ENCODE results near the gene PTPRE. TPM values are rescaled to one million over a fixed set of nuclear protein-coding genes. Genes with fewer than 3 reads are reported as not detected.

Gene PTPRE
- total RNA-seq, 1 experiment from 2014 or later = 7.9 TPM

DNA sequence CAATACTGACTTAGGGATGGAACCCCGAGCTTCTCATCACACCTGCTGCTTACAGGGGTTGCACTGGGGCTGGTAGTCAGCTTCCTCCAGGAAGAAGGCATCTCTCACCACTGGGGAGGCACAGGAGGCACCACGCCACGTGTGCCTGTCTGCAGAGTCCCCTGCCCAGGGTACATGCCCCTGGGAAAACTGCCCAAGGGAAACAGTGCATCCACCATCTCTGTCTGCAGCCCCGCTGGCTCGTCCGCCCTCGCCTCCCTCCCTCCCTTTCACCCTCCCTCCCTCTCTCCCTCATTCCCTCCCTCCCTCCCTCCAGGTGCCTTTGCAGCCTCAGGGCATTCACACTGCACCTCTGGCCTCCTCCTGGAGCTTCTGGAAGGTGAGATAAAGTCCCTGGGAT lies 101.1 kb downstream of the PTPRE start:
- Histone ChIP-seq H3K4me3 (no peak overlapping the region), H3K4me1 (replicated peaks; ENCODE audit: insufficient read depth) (no peaks in the 10 kb centered on the region; the same call in 1 of the 2 replicates), H3K4me2 (no peak overlapping the region), H2AFZ (no peak overlapping the region), H3K27ac (no peak overlapping the region), H4K20me1 (ENCODE audit: insufficient read depth) (no peaks in the 10 kb centered on the region), H3K27me3 (ENCODE audit: insufficient read depth, low read depth) (no peaks in the 10 kb centered on the region), H3K79me2 (ENCODE audit: low read depth) (no peaks in the 10 kb centered on the region), H3K9me2 (ENCODE audit: insufficient read depth) (no peaks in the 10 kb centered on the region), H3K9me3 (ENCODE audit: insufficient read depth, low read depth) (no peaks in the 10 kb centered on the region), H3K36me3 (ENCODE audit: low read depth) (no peaks in the 10 kb centered on the region), H3F3A (ENCODE audit: insufficient read depth, low read depth) (no peaks in the 10 kb centered on the region)
- POLR2A ChIA-PET (ENCODE audit: unreplicated experiment) = no interaction called here
- intact Hi-C loops (cut with micrococcal nuclease; ENCODE audit: unreplicated experiment) = loop anchor here (10.0 kb wide), 1 partner anchor 1613 kb away; no protein-coding TSS in a partner anchor
- no peak for DNase-seq
- TF ChIP-seq, protein P1, sequence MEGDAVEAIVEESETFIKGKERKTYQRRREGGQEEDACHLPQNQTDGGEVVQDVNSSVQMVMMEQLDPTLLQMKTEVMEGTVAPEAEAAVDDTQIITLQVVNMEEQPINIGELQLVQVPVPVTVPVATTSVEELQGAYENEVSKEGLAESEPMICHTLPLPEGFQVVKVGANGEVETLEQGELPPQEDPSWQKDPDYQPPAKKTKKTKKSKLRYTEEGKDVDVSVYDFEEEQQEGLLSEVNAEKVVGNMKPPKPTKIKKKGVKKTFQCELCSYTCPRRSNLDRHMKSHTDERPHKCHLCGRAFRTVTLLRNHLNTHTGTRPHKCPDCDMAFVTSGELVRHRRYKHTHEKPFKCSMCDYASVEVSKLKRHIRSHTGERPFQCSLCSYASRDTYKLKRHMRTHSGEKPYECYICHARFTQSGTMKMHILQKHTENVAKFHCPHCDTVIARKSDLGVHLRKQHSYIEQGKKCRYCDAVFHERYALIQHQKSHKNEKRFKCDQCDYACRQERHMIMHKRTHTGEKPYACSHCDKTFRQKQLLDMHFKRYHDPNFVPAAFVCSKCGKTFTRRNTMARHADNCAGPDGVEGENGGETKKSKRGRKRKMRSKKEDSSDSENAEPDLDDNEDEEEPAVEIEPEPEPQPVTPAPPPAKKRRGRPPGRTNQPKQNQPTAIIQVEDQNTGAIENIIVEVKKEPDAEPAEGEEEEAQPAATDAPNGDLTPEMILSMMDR (conservative IDR thresholded peaks at IDR 0.05) = no peak
- no peak for TF ChIP-seq EZH2 (IDR thresholded peaks at IDR 0.05; ENCODE audit: low read depth)
- CTCF ChIA-PET = no interaction called here
- no TSS peak for BruUV-seq (replicated peaks)

DNA sequence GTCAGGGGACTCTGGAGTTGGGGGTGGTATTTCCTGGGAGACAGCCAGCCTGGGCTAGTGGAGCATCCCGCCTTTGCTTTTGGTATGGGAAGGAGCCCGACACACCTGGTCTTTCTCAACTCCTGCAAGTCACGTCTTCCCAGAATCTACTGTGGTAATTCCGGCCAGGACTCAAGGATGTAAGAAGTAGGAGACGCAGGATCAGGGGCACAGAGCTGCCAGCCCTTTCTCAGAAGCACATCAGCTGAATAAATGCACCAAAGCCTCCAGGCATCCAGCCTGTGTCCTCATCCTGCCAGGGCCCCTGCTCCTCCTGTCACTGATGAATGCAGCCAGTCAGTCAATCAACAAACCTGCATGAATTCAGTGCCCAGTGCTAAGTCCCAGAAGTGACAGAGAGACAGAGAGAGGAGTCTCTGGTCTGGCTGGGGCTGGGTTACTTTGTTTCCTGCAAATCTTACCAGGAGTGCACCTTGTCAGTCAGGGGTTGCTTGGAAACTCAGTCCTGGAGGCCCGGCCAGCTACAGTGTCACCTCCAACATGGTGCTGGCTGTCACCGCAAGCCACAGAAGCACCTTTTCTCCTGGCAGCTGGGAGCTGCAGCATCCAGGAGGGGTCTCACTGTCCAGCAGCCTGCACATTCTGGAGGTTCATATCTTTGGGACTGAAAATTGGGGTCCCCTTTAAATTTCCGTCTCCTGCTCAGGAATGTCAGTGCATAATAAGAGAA lies 101.8 kb downstream of the PTPRE start:
- ChIA-PET CTCF (interaction anchor here (1.0 kb wide), 1 partner anchor 27 kb away, joined by 3 read pairs; no protein-coding TSS in a partner anchor), POLR2A (ENCODE audit: unreplicated experiment) (interaction anchor here (0.6 kb wide), 1 partner anchor 93 kb away, joined by 6 read pairs; no protein-coding TSS in a partner anchor)
- no peak for DNase-seq
- H3K4me2 ChIP-seq = no peak overlapping the region
- intact Hi-C loops (cut with micrococcal nuclease; ENCODE audit: unreplicated experiment) = loop anchor here (10.0 kb wide), 1 partner anchor 1614 kb away; no protein-coding TSS in a partner anchor
- no peaks in the 10 kb centered on the region for H3K27me3 ChIP-seq (ENCODE audit: insufficient read depth, low read depth)
- no peaks in the 10 kb centered on the region; the same call in 1 of the 2 replicates for H3K4me1 ChIP-seq (replicated peaks; ENCODE audit: insufficient read depth)
- H3K27ac ChIP-seq = no peak overlapping the region
- no peak overlapping the region for H3K4me3 ChIP-seq
- BruUV-seq (replicated peaks) = no TSS peak
- no peak overlapping the region for H2AFZ ChIP-seq
- H3K9me3 ChIP-seq (ENCODE audit: insufficient read depth, low read depth) = no peaks in the 10 kb centered on the region
- H3K9me2 ChIP-seq (ENCODE audit: insufficient read depth) = no peaks in the 10 kb centered on the region
- H3K79me2 ChIP-seq (ENCODE audit: low read depth) = no peaks in the 10 kb centered on the region
- no peaks in the 10 kb centered on the region for H4K20me1 ChIP-seq (ENCODE audit: insufficient read depth)
- TF ChIP-seq, protein P1 (conservative IDR thresholded peaks at IDR 0.05) = no peak
- TF ChIP-seq EZH2 (IDR thresholded peaks at IDR 0.05; ENCODE audit: low read depth) = no peak
- H3F3A ChIP-seq (ENCODE audit: insufficient read depth, low read depth) = no peaks in the 10 kb centered on the region
- H3K36me3 ChIP-seq (ENCODE audit: low read depth) = no peaks in the 10 kb centered on the region

DNA sequence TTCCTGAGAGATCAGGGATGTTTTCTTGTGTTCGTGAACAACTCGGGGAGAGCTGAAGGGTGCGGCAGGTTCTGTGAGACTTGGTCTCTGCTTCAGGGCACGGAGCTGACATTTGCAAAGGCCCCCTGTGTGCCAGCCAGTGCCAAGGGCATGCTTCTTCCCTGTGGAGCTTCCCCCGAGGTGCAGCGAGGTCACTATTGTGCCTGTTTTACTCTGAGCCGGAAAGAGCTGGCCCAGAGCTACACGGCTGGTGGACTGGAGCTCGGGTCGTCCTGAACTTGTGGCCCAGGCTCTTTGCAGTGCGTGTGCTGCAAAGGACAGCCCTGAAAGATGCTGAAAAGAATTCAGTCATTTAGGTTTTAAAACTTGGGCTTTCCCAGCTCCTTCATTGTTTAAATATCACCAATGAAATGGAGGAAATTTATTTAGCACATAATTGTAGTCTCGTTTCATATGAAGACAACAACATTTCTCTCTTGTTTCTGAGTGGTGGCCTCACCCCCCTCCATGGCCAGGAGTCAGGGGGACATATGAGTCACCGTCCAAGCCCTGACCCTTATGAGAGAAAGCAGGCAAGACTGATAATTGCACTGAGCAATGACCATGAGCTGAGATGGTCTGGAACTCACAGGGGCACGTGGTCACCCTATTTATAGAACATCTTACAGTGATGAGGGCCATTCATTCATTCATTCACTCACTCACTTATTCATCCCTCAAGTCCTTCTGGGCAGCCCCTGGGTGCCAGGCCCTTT lies 102.6 kb downstream of the PTPRE start:
- H2AFZ ChIP-seq = no peak overlapping the region
- intact Hi-C loops (cut with micrococcal nuclease; ENCODE audit: unreplicated experiment) = loop anchor here (10.0 kb wide), 1 partner anchor 1615 kb away; no protein-coding TSS in a partner anchor
- H3K4me1 ChIP-seq (replicated peaks; ENCODE audit: insufficient read depth) = no peaks in the 10 kb centered on the region; the same call in 1 of the 2 replicates
- H3F3A ChIP-seq (ENCODE audit: insufficient read depth, low read depth) = no peaks in the 10 kb centered on the region
- BruUV-seq (replicated peaks) = no TSS peak
- POLR2A ChIA-PET (ENCODE audit: unreplicated experiment) = interaction anchor here (0.6 kb wide), 1 partner anchor 94 kb away, joined by 6 read pairs; no protein-coding TSS in a partner anchor
- H3K79me2 ChIP-seq (ENCODE audit: low read depth) = no peaks in the 10 kb centered on the region
- no peak for DNase-seq
- H3K9me3 ChIP-seq (ENCODE audit: insufficient read depth, low read depth) = no peaks in the 10 kb centered on the region
- H3K27me3 ChIP-seq (ENCODE audit: insufficient read depth, low read depth) = no peaks in the 10 kb centered on the region
- no peaks in the 10 kb centered on the region for H3K36me3 ChIP-seq (ENCODE audit: low read depth)
- no peaks in the 10 kb centered on the region for H3K9me2 ChIP-seq (ENCODE audit: insufficient read depth)
- CTCF ChIA-PET = interaction anchor here (1.0 kb wide), 1 partner anchor 26 kb away, joined by 3 read pairs; no protein-coding TSS in a partner anchor
- TF ChIP-seq EZH2 (IDR thresholded peaks at IDR 0.05; ENCODE audit: low read depth) = no peak
- TF ChIP-seq, protein P1 (conservative IDR thresholded peaks at IDR 0.05) = no peak
- no peak overlapping the region for H3K4me3 ChIP-seq
- H3K27ac ChIP-seq = no peak overlapping the region
- H3K4me2 ChIP-seq = no peak overlapping the region
- no peaks in the 10 kb centered on the region for H4K20me1 ChIP-seq (ENCODE audit: insufficient read depth)
